Trophoblast cell (in vitro differentiated cells and primary cell): ENCODE measurements around the gene AATK.

ENCODE experiments used
- DNase-seq, 2 donors: peaks; one replicate each; pipeline ENCODE4 v3.0.0-alpha.2; 2016
- H2AFZ ChIP-seq: 2 replicates; pipeline ENCODE4 v1.6.1; 2013; ENCODE audit warnings: low read length, moderate library complexity, mild to moderate bottlenecking; ENCODE audit not compliant: insufficient read depth, poor library complexity
- H2AK5ac ChIP-seq: 2 replicates; pipeline ENCODE4 v1.6.1; 2013; ENCODE audit warnings: mild to moderate bottlenecking, low read length
- H2BK120ac ChIP-seq: 2 replicates; pipeline ENCODE4 v1.6.1; 2013; ENCODE audit warnings: low read length, mild to moderate bottlenecking, moderate library complexity; ENCODE audit not compliant: insufficient read depth, poor library complexity
- H2BK12ac ChIP-seq: 2 replicates; pipeline ENCODE4 v1.6.1; 2013; ENCODE audit warnings: mild to moderate bottlenecking, low read length, moderate library complexity
- H2BK5ac ChIP-seq: 2 replicates; pipeline ENCODE4 v1.6.1; 2013; ENCODE audit warnings: low read length, low read depth, moderate library complexity, mild to moderate bottlenecking; ENCODE audit not compliant: poor library complexity
- H3K14ac ChIP-seq: 2 replicates; pipeline ENCODE4 v1.6.1; 2013; ENCODE audit warnings: mild to moderate bottlenecking, low read length
- H3K18ac ChIP-seq: 2 replicates; pipeline ENCODE4 v1.6.1; 2013; ENCODE audit warnings: mild to moderate bottlenecking, low read length
- H3K23ac ChIP-seq: 2 replicates; pipeline ENCODE4 v1.6.1; 2013; ENCODE audit warnings: low read length
- H3K27ac ChIP-seq: 2 replicates; pipeline ENCODE4 v1.5.1; 2013; ENCODE audit warnings: low read depth, mild to moderate bottlenecking, inconsistent platforms, low read length, moderate library complexity
- H3K27me3 ChIP-seq: 2 replicates; pipeline ENCODE4 v1.6.1; 2013; ENCODE audit warnings: inconsistent platforms, mild to moderate bottlenecking, low read length, moderate library complexity; ENCODE audit not compliant: insufficient read depth
- H3K36me3 ChIP-seq, 2 experiments: 1 replicate in 1 of 2; 2 replicates in 1 of 2; pipeline ENCODE4 v1.6.1; 2013; ENCODE audit warnings: low read length in 2 of 2, mild to moderate bottlenecking in 2 of 2, moderate library complexity in 1 of 2; ENCODE audit not compliant: insufficient read depth in 2 of 2, control insufficient read depth in 1 of 2
- H3K4ac ChIP-seq: 2 replicates; pipeline ENCODE4 v1.6.1; 2013; ENCODE audit warnings: low read depth, mild to moderate bottlenecking, low read length, moderate library complexity
- H3K4me1 ChIP-seq, 2 experiments: 1 replicate in 1 of 2; 2 replicates in 1 of 2; pipeline ENCODE4 v1.6.1; 2013; ENCODE audit warnings: low read length in 2 of 2, mild to moderate bottlenecking in 2 of 2, moderate library complexity in 1 of 2; ENCODE audit not compliant: insufficient read depth in 2 of 2, control insufficient read depth in 1 of 2
- H3K4me2 ChIP-seq: 2 replicates; pipeline ENCODE4 v1.6.1; 2013; ENCODE audit warnings: inconsistent platforms, mild to moderate bottlenecking, low read length, moderate library complexity
- H3K4me3 ChIP-seq: 2 replicates; pipeline ENCODE4 v1.5.1; 2013; ENCODE audit warnings: mild to moderate bottlenecking, low read depth, low read length, inconsistent platforms
- H3K79me1 ChIP-seq: one replicate; pipeline ENCODE4 v1.6.1; 2013; ENCODE audit warnings: low read length
- H3K79me2 ChIP-seq: 2 replicates; pipeline ENCODE4 v1.6.1; 2013; ENCODE audit warnings: low read length, mild to moderate bottlenecking; ENCODE audit not compliant: control insufficient read depth, insufficient read depth, poor library complexity
- H3K9ac ChIP-seq: 2 replicates; pipeline ENCODE4 v1.6.1; 2013; ENCODE audit warnings: mild to moderate bottlenecking, low read length
- H3K9me3 ChIP-seq: 2 replicates; pipeline ENCODE4 v1.6.1; 2013; ENCODE audit warnings: low read depth, mild to moderate bottlenecking, control low read depth, inconsistent platforms, low read length; ENCODE audit not compliant: insufficient read depth
- H4K12ac ChIP-seq: 2 replicates; pipeline ENCODE4 v1.6.1; 2013; ENCODE audit warnings: low read depth, mild to moderate bottlenecking, low read length, moderate library complexity
- H4K8ac ChIP-seq: 2 replicates; pipeline ENCODE4 v1.6.1; 2013; ENCODE audit warnings: low read depth, mild to moderate bottlenecking, low read length, moderate library complexity
- H4K91ac ChIP-seq: one replicate; pipeline ENCODE4 v1.6.1; 2013; ENCODE audit warnings: low read depth, mild to moderate bottlenecking, low read length, moderate library complexity
- WGBS: extraction: QIAGEN DNeasy Blood & Tissue Kit; methylation state at CpG from one replicate; pipeline ENCODE4 v1.1.7; 2013; ENCODE audit warnings: missing lambda C conversion rate; ENCODE audit not compliant: insufficient read length, insufficient coverage; ENCODE audit errors: extremely low coverage; 5-methylcytosine and 5-hydroxymethylcytosine counted together

The AATK gene

GRCh38 chr17:81132770-81133723 is 33.0 kb downstream of the AATK start:
- no peak overlapping the region for H2AFZ ChIP-seq
- H3K79me2 ChIP-seq = no peaks in the 10 kb centered on the region
- no peak overlapping the region for H2AK5ac ChIP-seq
- H3K27me3 ChIP-seq = no peaks in the 10 kb centered on the region
- H2BK120ac ChIP-seq = no peak overlapping the region
- H3K4me1 ChIP-seq = peaks cover 2 to 3% of the 10 kb centered on the region in 2 experiments
- H2BK5ac ChIP-seq = no peak overlapping the region
- H3K27ac ChIP-seq = no peak overlapping the region
- no peak overlapping the region for H3K23ac ChIP-seq
- H3K4me3 ChIP-seq = no peak overlapping the region
- no peak overlapping the region for H2BK12ac ChIP-seq
- H3K14ac ChIP-seq = no peak overlapping the region
- no peak overlapping the region for H4K91ac ChIP-seq
- no peak overlapping the region for H4K8ac ChIP-seq
- H3K9me3 ChIP-seq = peaks cover 6% of the 10 kb centered on the region
- no peak overlapping the region for H3K18ac ChIP-seq
- no peaks in the 10 kb centered on the region for H3K79me1 ChIP-seq
- no peak overlapping the region for H3K4me2 ChIP-seq
- no peak overlapping the region for H4K12ac ChIP-seq
- whole genome bisulfite sequencing = no CpG with 5 or more reads among the region's 22 CpGs
- no peaks in the 10 kb centered on the region for H3K36me3 ChIP-seq
- no peak overlapping the region for H3K4ac ChIP-seq
- no peak for DNase-seq
- H3K9ac ChIP-seq = no peak overlapping the region

- Histone ChIP-seq H3K18ac (no peak overlapping the region), H3K36me3 (no peaks in the 10 kb centered on the region), H2BK5ac (no peak overlapping the region), H4K12ac (no peak overlapping the region), H2AK5ac (no peak overlapping the region), H3K14ac (no peak overlapping the region), H3K27me3 (no peaks in the 10 kb centered on the region), H3K79me2 (no peaks in the 10 kb centered on the region), H3K4me1 (peaks cover 2 to 3% of the 10 kb centered on the region in 2 experiments), H4K8ac (no peak overlapping the region), H2BK12ac (no peak overlapping the region), H3K9ac (no peak overlapping the region), H3K9me3 (no peaks in the 10 kb centered on the region), H3K4me3 (no peak overlapping the region), H2AFZ (no peak overlapping the region), H3K4me2 (no peak overlapping the region), H3K23ac (no peak overlapping the region), H4K91ac (no peak overlapping the region), H3K27ac (no peak overlapping the region), H2BK120ac (no peak overlapping the region), H3K4ac (no peak overlapping the region), H3K79me1 (no peaks in the 10 kb centered on the region)
- WGBS = no CpG with 5 or more reads among the region's 11 CpGs
- DNase-seq = no peak
Measured at GRCh38 chr17:81132197-81132540, 33.9 kb downstream of the AATK start.

- no peaks in the 10 kb centered on the region for H3K79me2 ChIP-seq
- H3K27ac ChIP-seq = no peak overlapping the region
- no peaks in the 10 kb centered on the region for H3K36me3 ChIP-seq
- H3K4ac ChIP-seq = no peak overlapping the region
- no peaks in the 10 kb centered on the region for H3K27me3 ChIP-seq
- no peaks in the 10 kb centered on the region for H3K9me3 ChIP-seq
- no peak overlapping the region for H2BK120ac ChIP-seq
- no peak for DNase-seq
- H2AFZ ChIP-seq = no peak overlapping the region
- no peak overlapping the region for H2AK5ac ChIP-seq
- WGBS = no CpG with 5 or more reads among the region's 14 CpGs
- no peak overlapping the region for H3K4me3 ChIP-seq
- peaks cover 2 to 3% of the 10 kb centered on the region in 2 experiments for H3K4me1 ChIP-seq
- H4K12ac ChIP-seq = no peak overlapping the region
- H3K23ac ChIP-seq = no peak overlapping the region
- no peak overlapping the region for H3K18ac ChIP-seq
- no peak overlapping the region for H2BK12ac ChIP-seq
- no peak overlapping the region for H4K91ac ChIP-seq
- H4K8ac ChIP-seq = no peak overlapping the region
- no peak overlapping the region for H3K4me2 ChIP-seq
- H2BK5ac ChIP-seq = no peak overlapping the region
- no peak overlapping the region for H3K14ac ChIP-seq
- no peaks in the 10 kb centered on the region for H3K79me1 ChIP-seq
- H3K9ac ChIP-seq = no peak overlapping the region
Measured at GRCh38 chr17:81131486-81132196, 34.4 kb downstream of the AATK start.

- H4K91ac ChIP-seq = no peak overlapping the region
- H3K4me3 ChIP-seq = no peak overlapping the region
- no peak overlapping the region for H3K4ac ChIP-seq
- H2BK5ac ChIP-seq = no peak overlapping the region
- H2AFZ ChIP-seq = no peak overlapping the region
- no peak overlapping the region for H3K23ac ChIP-seq
- WGBS = no CpG with 5 or more reads among the region's 41 CpGs
- no peaks in the 10 kb centered on the region for H3K36me3 ChIP-seq
- peaks cover 2 to 3% of the 10 kb centered on the region in 2 experiments for H3K4me1 ChIP-seq
- no peak overlapping the region for H3K27ac ChIP-seq
- H3K4me2 ChIP-seq = no peak overlapping the region
- no peak overlapping the region for H3K14ac ChIP-seq
- no peak overlapping the region for H2BK120ac ChIP-seq
- H3K27me3 ChIP-seq = no peaks in the 10 kb centered on the region
- no peak for DNase-seq
- no peak overlapping the region for H4K12ac ChIP-seq
- H3K9ac ChIP-seq = no peak overlapping the region
- no peaks in the 10 kb centered on the region for H3K9me3 ChIP-seq
- no peak overlapping the region for H2BK12ac ChIP-seq
- H3K18ac ChIP-seq = no peak overlapping the region
- H3K79me1 ChIP-seq = no peaks in the 10 kb centered on the region
- H4K8ac ChIP-seq = no peak overlapping the region
- H3K79me2 ChIP-seq = no peaks in the 10 kb centered on the region
- no peak overlapping the region for H2AK5ac ChIP-seq
Measured at GRCh38 chr17:81130385-81131361, 35.3 kb downstream of the AATK start.
